Mammary epithelial cell (primary cell): Measurements from ENCODE around the gene PDLIM7.

Experiments used
- CTCF ChIP-seq, 2 donors: IDR thresholded peaks in 1 of 2; conservative IDR thresholded peaks in 1 of 2; 2 replicates each; pipeline ENCODE4 v1.5.1; 2011 to 2012; ENCODE audit warnings: inconsistent platforms in 2 of 2, low read length in 2 of 2, mild to moderate bottlenecking in 2 of 2, control low read depth in 1 of 2, low read depth in 1 of 2; ENCODE audit not compliant: insufficient read depth in 1 of 2; ENCODE audit errors: extremely low read depth in 1 of 2
- EZH2 ChIP-seq: IDR thresholded peaks from 2 replicates; pipeline ENCODE4 v1.6.1; 2012; ENCODE audit warnings: low read length, inconsistent platforms, borderline replicate concordance

GRCh38 chr5:177470759-177471536, 26.5 kb downstream of the PDLIM7 start:
- TF ChIP-seq CTCF (conservative IDR thresholded peaks at IDR 0.05 in 1 of 2, IDR thresholded peaks at IDR 0.05 in 1 of 2; ENCODE audit: extremely low read depth in 1 of 2, insufficient read depth in 1 of 2, low read depth in 1 of 2, low read length in 2 of 2) (no peak), EZH2 (no peak)
